K562 (cell line): ENCODE measurements around the gene KCNIP2. TPM values are rescaled to one million over a fixed set of nuclear protein-coding genes. Genes with fewer than 3 reads are reported as not detected.
A peak's percentile ranks its signal among the peaks of the same experiment; 100 is the strongest.

Source experiments
- BMI1 ChIP-seq: fragments of 150-350 bp; IDR thresholded peaks from 2 replicates; pipeline ENCODE4 v1.6.1; 2014; ENCODE audit warnings: low read length
- EWSR1 ChIP-seq: fragments of 450-650 bp; IDR thresholded peaks from 2 replicates; pipeline ENCODE4 v1.6.1; 2018; ENCODE audit warnings: borderline replicate concordance, mild to moderate bottlenecking, low read depth, moderate library complexity; ENCODE audit not compliant: partially characterized antibody
- FOXP1 ChIP-seq: sonication (generic); formaldehyde crosslinking; IDR thresholded peaks from 2 replicates; pipeline ENCODE4 v1.8.0; 2022; ENCODE audit warnings: mild to moderate bottlenecking, missing genetic modification reagents
- HMGN3 ChIP-seq: IDR thresholded peaks from 2 replicates; pipeline ENCODE4 v1.6.1; 2011; ENCODE audit warnings: borderline replicate concordance, low read depth, mild to moderate bottlenecking, mixed read lengths, low read length; ENCODE audit not compliant: insufficient read length; ENCODE audit errors: extremely low read depth
- MEIS2 ChIP-seq: fragments of 450-650 bp; IDR thresholded peaks from 2 replicates; pipeline ENCODE4 v1.6.1; 2014; ENCODE audit warnings: mild to moderate bottlenecking; ENCODE audit not compliant: partially characterized antibody
- MLLT1 ChIP-seq, 2 experiments: fragments of 450-650 bp; IDR thresholded peaks; 2 replicates each; pipeline ENCODE4 v1.6.1; 2016
- PHF8 ChIP-seq: fragments of 200-600 bp; sonication (generic); IDR thresholded peaks from 2 replicates; pipeline ENCODE4 v1.6.1; 2012; ENCODE audit warnings: mixed run types, mild to moderate bottlenecking, inconsistent platforms, low read length, moderate library complexity, borderline replicate concordance
- PHTF2 ChIP-seq: fragments of 250-450 bp; sonication (Bioruptor Pico); IDR thresholded peaks from 2 replicates; pipeline ENCODE4 v1.5.0; 2021; ENCODE audit warnings: mild to moderate bottlenecking
- SP2 ChIP-seq: IDR thresholded peaks from 2 replicates; pipeline ENCODE4 v1.6.1; 2011; ENCODE audit warnings: mild to moderate bottlenecking, low read depth, low read length, moderate library complexity; ENCODE audit not compliant: poor library complexity, severe bottlenecking; ENCODE audit errors: extremely low read depth
- SPI1 ChIP-seq: IDR thresholded peaks from 2 replicates; pipeline ENCODE4 v1.6.1; 2011; ENCODE audit warnings: low read depth, low read length, control low read depth, borderline replicate concordance
- TSC22D4 ChIP-seq: fragments of 450-650 bp; IDR thresholded peaks from 2 replicates; pipeline ENCODE4 v1.6.1; 2016; ENCODE audit warnings: missing genetic modification characterization, missing biosample characterization, control low read depth
- ZFPM2 ChIP-seq: fragments of 250-450 bp; sonication (Bioruptor Pico); IDR thresholded peaks from 2 replicates; pipeline ENCODE4 v1.5.1; 2022; ENCODE audit warnings: mild to moderate bottlenecking
- ZNF174 ChIP-seq: fragments of 250-450 bp; sonication (Bioruptor Pico); IDR thresholded peaks from 2 replicates; pipeline ENCODE4 v1.4.0; 2020; ENCODE audit warnings: mild to moderate bottlenecking
- ZNF395 ChIP-seq: fragments of 200-800 bp; sonication (Bioruptor generic); IDR thresholded peaks from 2 replicates; pipeline ENCODE4 v1.6.1; 2017; ENCODE audit warnings: missing genetic modification characterization, missing compliant biosample characterization
- ZNF41 ChIP-seq: fragments of 250-450 bp; sonication (Bioruptor Pico); conservative IDR thresholded peaks from 2 replicates; pipeline ENCODE4 v1.4.0; 2020; ENCODE audit warnings: mild to moderate bottlenecking
- ZNF764 ChIP-seq: fragments of 250-450 bp; sonication (Bioruptor Pico); IDR thresholded peaks from 2 replicates; pipeline ENCODE4 v1.4.0; 2020; ENCODE audit warnings: low read depth, mild to moderate bottlenecking, moderate library complexity
- polyA plus RNA-seq, 8 experiments: library from polyadenylated mRNA; depleted of rRNA in 4 of 8; stranded (reverse) in 5 of 8; unstranded in 3 of 8; fragments of >200 nt; fragmentation: Nextera tagmentation in 2 of 8; fragmentation: Illumina TruSeq in 1 of 8; extraction: Ambion mirVana in 2 of 8; extraction: Trizol in 1 of 8; gene quantifications; 2 replicates each; pipeline versions ENCODE4 v1.2.1 to v1.2.3, GENCODE V29; 2011 to 2014; ENCODE audit warnings: inconsistent platforms in 1 of 8, missing spikeins in 1 of 8
- total RNA-seq, 7 experiments: library from RNA; depleted of rRNA in 6 of 7; stranded (reverse); fragments of >200 nt in 6 of 7; fragmentation: Illumina TruSeq in 2 of 7; extraction: Trizol in 2 of 7; gene quantifications; 2 replicates each; pipeline versions ENCODE4 v1.2.1 to v1.2.3, GENCODE V29; 2011 to 2021; ENCODE audit warnings: low replicate concordance in 1 of 7
- TF ChIP-seq, protein P1 (sequence below): sonication (generic); formaldehyde crosslinking; IDR thresholded peaks from 2 replicates; pipeline ENCODE4 v1.8.1; 2023; ENCODE audit warnings: mild to moderate bottlenecking, missing genetic modification reagents
- TF ChIP-seq, protein P2 (sequence below), 2 experiments: fragments of 450-650 bp in 1 of 2; sonication (generic) in 1 of 2; formaldehyde crosslinking; conservative IDR thresholded peaks; 2 replicates each; pipeline versions ENCODE4 v1.4.0 to v1.8.1; 2020 to 2022; ENCODE audit warnings: mild to moderate bottlenecking in 1 of 2, missing genetic modification reagents in 1 of 2
- TF ChIP-seq, protein P3 (sequence below): sonication (generic); formaldehyde crosslinking; IDR thresholded peaks from 2 replicates; pipeline ENCODE4 v1.5.0; 2020; ENCODE audit warnings: missing genetic modification reagents

Gene KCNIP2
- total and polyA plus RNA-seq, 9 of the 15 experiments (the other 6 are each of a cell fraction or from before 2014, with no cell fraction given): 2.5 to 7.6 (median 4.1) TPM

DNA sequence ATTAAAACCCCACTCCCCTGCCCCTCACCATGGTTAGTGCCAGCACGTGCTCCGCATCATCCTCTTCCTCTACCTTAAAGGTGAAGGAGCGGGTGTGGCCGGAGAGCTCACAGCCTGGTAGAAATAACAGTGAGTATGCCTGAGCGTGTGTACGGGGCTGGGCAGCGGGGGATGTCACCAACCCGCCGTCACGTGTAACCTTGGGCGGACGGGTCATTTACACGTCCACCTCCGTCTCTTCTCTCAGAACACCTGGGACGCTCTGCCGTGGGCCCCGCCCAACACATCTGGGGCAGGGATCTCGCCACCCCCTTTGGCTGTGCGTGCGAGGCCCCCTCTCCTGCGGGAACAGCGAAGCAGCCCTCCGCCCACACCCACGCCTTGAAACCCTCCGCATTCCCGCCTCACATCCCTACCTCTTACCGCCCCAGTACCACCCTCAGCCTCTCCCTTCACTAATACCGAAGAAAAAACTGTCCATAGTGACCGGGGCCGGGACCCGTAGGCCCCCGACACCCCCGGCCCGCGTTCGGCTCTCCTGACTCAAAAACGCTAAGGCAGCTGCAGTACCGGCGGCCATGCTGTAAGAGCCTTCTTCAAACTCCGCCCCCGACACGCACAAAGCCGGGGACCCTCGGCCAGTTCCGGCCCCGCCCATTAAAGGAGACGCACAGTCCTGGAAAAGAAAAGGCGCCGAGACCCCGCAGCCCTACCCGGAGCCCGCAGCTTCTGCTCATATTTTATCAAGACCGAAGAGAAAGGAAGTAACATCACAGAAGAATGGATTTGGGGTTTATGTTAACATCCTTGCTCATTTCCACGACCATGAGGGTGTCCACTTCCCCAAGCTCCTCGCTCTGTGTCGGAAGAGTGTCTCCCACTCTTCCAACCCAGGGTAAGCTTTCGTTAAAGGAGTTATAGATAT is 60.5 kb downstream of the KCNIP2 start, which contains the start of gene NPM3 (continued):
- TF ChIP-seq, protein P1, sequence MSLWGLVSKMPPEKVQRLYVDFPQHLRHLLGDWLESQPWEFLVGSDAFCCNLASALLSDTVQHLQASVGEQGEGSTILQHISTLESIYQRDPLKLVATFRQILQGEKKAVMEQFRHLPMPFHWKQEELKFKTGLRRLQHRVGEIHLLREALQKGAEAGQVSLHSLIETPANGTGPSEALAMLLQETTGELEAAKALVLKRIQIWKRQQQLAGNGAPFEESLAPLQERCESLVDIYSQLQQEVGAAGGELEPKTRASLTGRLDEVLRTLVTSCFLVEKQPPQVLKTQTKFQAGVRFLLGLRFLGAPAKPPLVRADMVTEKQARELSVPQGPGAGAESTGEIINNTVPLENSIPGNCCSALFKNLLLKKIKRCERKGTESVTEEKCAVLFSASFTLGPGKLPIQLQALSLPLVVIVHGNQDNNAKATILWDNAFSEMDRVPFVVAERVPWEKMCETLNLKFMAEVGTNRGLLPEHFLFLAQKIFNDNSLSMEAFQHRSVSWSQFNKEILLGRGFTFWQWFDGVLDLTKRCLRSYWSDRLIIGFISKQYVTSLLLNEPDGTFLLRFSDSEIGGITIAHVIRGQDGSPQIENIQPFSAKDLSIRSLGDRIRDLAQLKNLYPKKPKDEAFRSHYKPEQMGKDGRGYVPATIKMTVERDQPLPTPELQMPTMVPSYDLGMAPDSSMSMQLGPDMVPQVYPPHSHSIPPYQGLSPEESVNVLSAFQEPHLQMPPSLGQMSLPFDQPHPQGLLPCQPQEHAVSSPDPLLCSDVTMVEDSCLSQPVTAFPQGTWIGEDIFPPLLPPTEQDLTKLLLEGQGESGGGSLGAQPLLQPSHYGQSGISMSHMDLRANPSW: no peak
- no peak for TF ChIP-seq EWSR1
- no peak for TF ChIP-seq FOXP1 (CRISPR knock-in tag)
- no peak for TF ChIP-seq PHTF2
- TF ChIP-seq ZNF395 (CRISPR knock-in tag): no peak; the same call in 1 of the 2 replicates
- TF ChIP-seq SP2: no peak
- 0 out of 4 replicates have a peak, but pooled peaks of 1 of the 2 experiments have one; percentile 26 for TF ChIP-seq MLLT1 (IDR thresholded peaks at IDR 0.05)
- TF ChIP-seq, protein P2, sequence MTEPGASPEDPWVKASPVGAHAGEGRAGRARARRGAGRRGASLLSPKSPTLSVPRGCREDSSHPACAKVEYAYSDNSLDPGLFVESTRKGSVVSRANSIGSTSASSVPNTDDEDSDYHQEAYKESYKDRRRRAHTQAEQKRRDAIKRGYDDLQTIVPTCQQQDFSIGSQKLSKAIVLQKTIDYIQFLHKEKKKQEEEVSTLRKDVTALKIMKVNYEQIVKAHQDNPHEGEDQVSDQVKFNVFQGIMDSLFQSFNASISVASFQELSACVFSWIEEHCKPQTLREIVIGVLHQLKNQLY (CRISPR knock-in tag; conservative IDR thresholded peaks at IDR 0.05): no peak
- no peak for TF ChIP-seq BMI1
- no peak for TF ChIP-seq MEIS2
- TF ChIP-seq, protein P3, sequence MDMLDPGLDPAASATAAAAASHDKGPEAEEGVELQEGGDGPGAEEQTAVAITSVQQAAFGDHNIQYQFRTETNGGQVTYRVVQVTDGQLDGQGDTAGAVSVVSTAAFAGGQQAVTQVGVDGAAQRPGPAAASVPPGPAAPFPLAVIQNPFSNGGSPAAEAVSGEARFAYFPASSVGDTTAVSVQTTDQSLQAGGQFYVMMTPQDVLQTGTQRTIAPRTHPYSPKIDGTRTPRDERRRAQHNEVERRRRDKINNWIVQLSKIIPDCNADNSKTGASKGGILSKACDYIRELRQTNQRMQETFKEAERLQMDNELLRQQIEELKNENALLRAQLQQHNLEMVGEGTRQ (CRISPR knock-in tag): no peak
- no peak for TF ChIP-seq ZNF174 (CRISPR knock-in tag)
- TF ChIP-seq SPI1: no peak
- no peak for TF ChIP-seq ZFPM2
- no peak for TF ChIP-seq TSC22D4
- peak; percentile 73; the same call in 1 of the 2 replicates for TF ChIP-seq PHF8
- TF ChIP-seq ZNF764 (CRISPR knock-in tag): no peak
- no peak for TF ChIP-seq HMGN3
- no peak for TF ChIP-seq ZNF41 (CRISPR knock-in tag)
